Upper lobe of left lung (tissue), 4 donors: ENCODE results near the gene ADCY4.

Source experiments
- POLR2A ChIP-seq, 4 donors: fragments of 450-650 bp; IDR thresholded peaks; one replicate each; pipeline ENCODE4 v1.5.1; 2016 to 2017; ENCODE audit warnings: antibody characterized with exemption in 4 of 4, mild to moderate bottlenecking in 2 of 4
- TF ChIP-seq, protein P1 (sequence below), 6 experiments: fragments of 450-650 bp in 4 of 6; fragments of 200-600 bp in 2 of 6; sonication (generic) in 2 of 6; IDR thresholded peaks; one replicate each; pipeline ENCODE4 v1.5.1; 2016 to 2019; ENCODE audit warnings: antibody characterized with exemption in 6 of 6

DNA sequence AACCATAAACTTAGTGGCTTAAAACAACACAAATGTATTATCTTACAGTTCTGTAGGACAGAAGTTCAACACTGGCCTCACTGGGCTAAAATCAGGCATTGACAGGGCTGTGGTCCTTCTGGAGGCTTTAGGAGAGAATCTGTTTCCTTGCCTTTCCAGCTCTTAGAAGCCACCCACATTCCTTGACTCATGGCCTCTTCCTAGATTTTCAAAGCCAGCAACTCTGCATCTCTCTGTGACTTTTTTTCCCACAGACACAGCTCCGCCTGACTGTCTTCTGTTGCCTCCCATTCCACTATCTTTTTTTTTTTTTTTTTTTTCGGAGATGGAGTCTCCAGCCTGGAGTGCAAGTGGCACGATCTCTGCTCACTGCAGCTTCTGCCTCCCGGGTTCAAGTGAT is 21.3 kb upstream of the ADCY4 start:
- TF ChIP-seq, protein P1, sequence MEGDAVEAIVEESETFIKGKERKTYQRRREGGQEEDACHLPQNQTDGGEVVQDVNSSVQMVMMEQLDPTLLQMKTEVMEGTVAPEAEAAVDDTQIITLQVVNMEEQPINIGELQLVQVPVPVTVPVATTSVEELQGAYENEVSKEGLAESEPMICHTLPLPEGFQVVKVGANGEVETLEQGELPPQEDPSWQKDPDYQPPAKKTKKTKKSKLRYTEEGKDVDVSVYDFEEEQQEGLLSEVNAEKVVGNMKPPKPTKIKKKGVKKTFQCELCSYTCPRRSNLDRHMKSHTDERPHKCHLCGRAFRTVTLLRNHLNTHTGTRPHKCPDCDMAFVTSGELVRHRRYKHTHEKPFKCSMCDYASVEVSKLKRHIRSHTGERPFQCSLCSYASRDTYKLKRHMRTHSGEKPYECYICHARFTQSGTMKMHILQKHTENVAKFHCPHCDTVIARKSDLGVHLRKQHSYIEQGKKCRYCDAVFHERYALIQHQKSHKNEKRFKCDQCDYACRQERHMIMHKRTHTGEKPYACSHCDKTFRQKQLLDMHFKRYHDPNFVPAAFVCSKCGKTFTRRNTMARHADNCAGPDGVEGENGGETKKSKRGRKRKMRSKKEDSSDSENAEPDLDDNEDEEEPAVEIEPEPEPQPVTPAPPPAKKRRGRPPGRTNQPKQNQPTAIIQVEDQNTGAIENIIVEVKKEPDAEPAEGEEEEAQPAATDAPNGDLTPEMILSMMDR (IDR thresholded peaks at IDR 0.05) = no peak
- TF ChIP-seq POLR2A (IDR thresholded peaks at IDR 0.05) = no peak
